Measurements from ENCODE around the gene BRI3. TPM values are rescaled to one million over a fixed set of nuclear protein-coding genes. Genes with fewer than 3 reads are reported as not detected.

The BRI3 gene
- total and polyA plus RNA-seq, 10 of the 15 experiments (the other 5 are each of a cell fraction or from before 2014, with no cell fraction given) = 4.5 to 56.3 (median 21.5) TPM

DNA sequence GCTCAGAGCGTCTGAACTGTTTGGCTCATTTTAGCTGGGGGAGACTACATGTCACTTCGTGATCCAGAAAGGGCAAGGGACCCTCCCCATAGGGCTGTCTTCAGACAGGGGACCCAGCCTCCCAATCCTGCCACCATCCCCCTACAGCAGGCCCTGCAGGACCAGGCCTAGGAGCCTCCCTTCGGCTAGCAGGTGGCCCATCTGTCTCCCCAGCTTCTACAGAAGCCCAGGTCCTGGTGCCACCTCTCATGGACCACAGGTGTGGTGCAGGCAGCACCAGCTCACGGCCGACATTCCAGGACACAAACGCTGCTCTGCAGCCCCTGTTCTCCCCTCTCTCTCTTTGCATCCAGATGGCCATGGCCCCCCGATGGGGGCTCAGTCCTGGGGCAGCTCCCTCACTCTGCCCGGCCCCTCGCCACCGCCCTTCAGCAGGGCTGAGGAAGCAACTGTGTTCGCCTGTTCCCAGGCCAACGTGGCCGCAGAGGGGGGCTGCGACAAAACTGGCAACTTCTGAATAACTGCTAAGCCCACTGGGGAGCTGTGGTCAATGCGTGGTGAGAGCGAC is 39.7 kb upstream of the BRI3 start:
- DNase-seq (ENCODE audit: low read depth, low spot score) (no peak), FAIRE-seq (no peak), ATAC-seq (peak; percentile 50)
- Histone ChIP-seq H3K36me3 (ENCODE audit: control insufficient read depth in 2 of 2, insufficient read depth in 2 of 2, low read length in 1 of 2) (no peaks in the 10 kb centered on the region), H3K27me3 (replicated peaks in 1 of 2; ENCODE audit: control insufficient read depth in 2 of 2, insufficient read depth in 2 of 2, low read length in 1 of 2) (no peaks in the 10 kb centered on the region), H4K20me1 (ENCODE audit: control insufficient read depth, insufficient read depth) (no peaks in the 10 kb centered on the region), H3K79me2 (ENCODE audit: control insufficient read depth, insufficient read depth, low read length) (no peaks in the 10 kb centered on the region), H3K4me3 (no peak overlapping the region), H3K4me1 (ENCODE audit: control insufficient read depth, insufficient read depth, low read length) (no peaks in the 10 kb centered on the region), H3K27ac (ENCODE audit: control insufficient read depth, insufficient read depth) (no peak overlapping the region), H2AFZ (ENCODE audit: control insufficient read depth, low read depth, low read length) (no peak overlapping the region), H3K4me2 (ENCODE audit: control insufficient read depth, insufficient read depth) (no peak overlapping the region), H3K9me3 (replicated peaks; ENCODE audit: control insufficient read depth, insufficient read depth, low read length) (no peaks in the 10 kb centered on the region), H3K9ac (ENCODE audit: control insufficient read depth, insufficient read depth, low read length) (no peak overlapping the region)
- WGBS (ENCODE audit: insufficient coverage, insufficient replicate concordance, low lambda C conversion rate, missing lambda C conversion rate) = 73% methylated on average over 16 of the region's 16 CpGs
- ChIA-PET SMC1A (ENCODE audit: uncharacterized antibody, unreplicated experiment) (interaction anchor here (0.8 kb wide), 1 partner anchor 131 kb away, joined by 3 read pairs; no protein-coding TSS in a partner anchor), RAD21 (ENCODE audit: unreplicated experiment) (interaction anchor here (0.7 kb wide), 1 partner anchor 39 kb away, joined by 3 read pairs; no protein-coding TSS in a partner anchor), CTCF (interaction anchor here (0.6 to 1.4 kb wide), 4 partner anchors 9 to 220 kb away, joined by 3 to 6 read pairs (median 3); partner anchors contain the start of gene LMTK2), POLR2A (no interaction called here)
- intact Hi-C loops (cut with micrococcal nuclease; ENCODE audit: unreplicated experiment) (loop anchor here (1.0 to 2.0 kb wide), 2 partner anchors 73 to 220 kb away; no protein-coding TSS in a partner anchor), in situ Hi-C loops (cut with MboI) (loop anchor here (5.0 kb wide), 1 partner anchor 219 kb away; no protein-coding TSS in a partner anchor)
- TF ChIP-seq EGR1 (IDR thresholded peaks at IDR 0.05; ENCODE audit: borderline replicate concordance in 1 of 2, low read depth in 2 of 2, low read length in 2 of 2) = no peak
- TF ChIP-seq CHD2 (IDR thresholded peaks at IDR 0.05; ENCODE audit: borderline replicate concordance, low read depth, low read length) = no peak
- TF ChIP-seq SIN3A (IDR thresholded peaks at IDR 0.05; ENCODE audit: low read depth, low read length) = no peak
- TF ChIP-seq, protein P1, sequence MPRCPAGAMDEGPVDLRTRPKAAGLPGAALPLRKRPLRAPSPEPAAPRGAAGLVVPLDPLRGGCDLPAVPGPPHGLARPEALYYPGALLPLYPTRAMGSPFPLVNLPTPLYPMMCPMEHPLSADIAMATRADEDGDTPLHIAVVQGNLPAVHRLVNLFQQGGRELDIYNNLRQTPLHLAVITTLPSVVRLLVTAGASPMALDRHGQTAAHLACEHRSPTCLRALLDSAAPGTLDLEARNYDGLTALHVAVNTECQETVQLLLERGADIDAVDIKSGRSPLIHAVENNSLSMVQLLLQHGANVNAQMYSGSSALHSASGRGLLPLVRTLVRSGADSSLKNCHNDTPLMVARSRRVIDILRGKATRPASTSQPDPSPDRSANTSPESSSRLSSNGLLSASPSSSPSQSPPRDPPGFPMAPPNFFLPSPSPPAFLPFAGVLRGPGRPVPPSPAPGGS (IDR thresholded peaks at IDR 0.05; ENCODE audit: borderline replicate concordance, insufficient read depth, low read depth, low read length, poor library complexity, severe bottlenecking) = no peak
- TF ChIP-seq ZNF622 (IDR thresholded peaks at IDR 0.05) = no peak
- no peak for TF ChIP-seq GATAD2B (conservative IDR thresholded peaks at IDR 0.05; ENCODE audit: low read depth)
- TF ChIP-seq RELA (IDR thresholded peaks at IDR 0.05; ENCODE audit: borderline replicate concordance, partially characterized antibody) = no peak
- no TSS peak for BruUV-seq (replicated peaks)

Data from GM12878 (cell line).